ENCODE results near the gene NME7. TPM values are rescaled to one million over a fixed set of nuclear protein-coding genes. Genes with fewer than 3 reads are reported as not detected.

The NME7 gene
- total and polyA plus RNA-seq, 12 donors = 5.5 to 18.9 (median 10.5) TPM

DNA sequence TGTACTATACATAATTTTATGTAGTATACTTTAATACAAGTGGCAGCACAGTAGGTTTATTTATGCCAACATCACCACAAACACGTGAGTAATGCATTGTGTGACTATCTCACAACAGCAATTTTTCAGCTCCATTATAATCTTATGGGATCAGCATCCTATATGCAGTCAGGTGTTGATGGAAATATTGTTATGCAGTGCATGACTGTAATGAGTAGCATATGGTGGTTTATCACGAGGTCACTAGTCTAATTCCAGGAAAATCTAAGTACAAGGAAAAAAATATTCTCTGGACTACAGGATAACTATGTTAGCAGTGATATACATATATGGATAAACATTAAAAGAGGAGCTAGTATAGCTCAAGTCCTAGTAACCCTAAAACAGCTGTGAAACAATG lies 192.1 kb downstream of the NME7 start:
- Histone ChIP-seq H3K27ac (no peak overlapping the region), H3K9me3 (no peaks in the 10 kb centered on the region), H3K4me1 (no peaks in the 10 kb centered on the region), H3K36me3 (no peaks in the 10 kb centered on the region), H3K27me3 (no peaks in the 10 kb centered on the region), H3K4me3 (no peak overlapping the region)
- ATAC-seq (no peak), DNase-seq (no peak)
- intact Hi-C loops (cut with DNase I) = no loop called here
- WGBS, 2 donors = 61 to 66% methylated on average over 2 of the region's 2 CpGs
- TF ChIP-seq CTCF (IDR thresholded peaks at IDR 0.05) = no peak

DNA sequence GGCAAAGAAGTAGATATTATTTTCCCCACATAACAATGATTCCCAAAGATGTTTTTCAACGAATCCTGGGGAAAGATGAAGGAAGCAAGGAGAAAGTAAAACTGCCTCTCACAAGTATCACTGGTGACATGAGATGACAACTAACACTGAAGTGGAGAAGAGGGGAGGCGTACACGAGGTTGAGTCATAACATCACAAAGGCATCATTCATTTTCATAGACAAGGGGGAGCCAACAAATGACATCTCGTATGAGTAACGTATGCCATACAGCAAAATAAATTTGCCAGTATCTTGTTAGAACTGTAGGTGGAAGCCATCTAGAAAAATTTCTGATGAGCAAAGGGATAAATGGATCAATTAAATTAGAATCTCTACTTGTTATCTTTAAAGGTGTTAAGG lies 204.5 kb downstream of the NME7 start:
- H3K36me3 ChIP-seq = no peaks in the 10 kb centered on the region
- no peaks in the 10 kb centered on the region for H3K9me3 ChIP-seq
- TF ChIP-seq CTCF (IDR thresholded peaks at IDR 0.05) = no peak
- ATAC-seq (no peak), DNase-seq (no peak)
- peaks cover 0 to 11% (median 5%) of the 10 kb centered on the region in 9 donors for H3K4me1 ChIP-seq
- 67 to 76% methylated on average over 5 of the region's 5 CpGs for WGBS, 2 donors
- intact Hi-C loops (cut with DNase I) = no loop called here
- no peaks in the 10 kb centered on the region for H3K27me3 ChIP-seq
- no peak overlapping the region for H3K27ac ChIP-seq
- H3K4me3 ChIP-seq = no peak overlapping the region

- Histone ChIP-seq H3K36me3 (no peaks in the 10 kb centered on the region), H3K4me1 (peaks cover 0 to 11% (median 5%) of the 10 kb centered on the region in 9 donors), H3K27ac (no peak overlapping the region), H3K4me3 (no peak overlapping the region), H3K9me3 (no peaks in the 10 kb centered on the region), H3K27me3 (no peaks in the 10 kb centered on the region)
- intact Hi-C loops (cut with DNase I) = no loop called here
- no peak for TF ChIP-seq CTCF (IDR thresholded peaks at IDR 0.05)
- peak in 2 of 8 donors; percentile 43 to 59 for ATAC-seq
- 87 to 91% methylated on average over 4 of the region's 4 CpGs for WGBS, 2 donors
- DNase-seq = no peak
These were observed 206.0 kb downstream of the NME7 start for GRCh38 chr1:169161496-169162194.

- intact Hi-C loops (cut with DNase I) = no loop called here
- 51 to 52% methylated on average over 3 of the region's 3 CpGs for WGBS, 2 donors
- DNase-seq (no peak), ATAC-seq (peak in 3 of 8 donors; percentile 22 to 83 (median 54))
- Histone ChIP-seq H3K27ac (no peak overlapping the region), H3K36me3 (no peaks in the 10 kb centered on the region), H3K9me3 (no peaks in the 10 kb centered on the region), H3K4me1 (peaks cover 0 to 11% (median 5%) of the 10 kb centered on the region in 9 donors), H3K4me3 (no peak overlapping the region), H3K27me3 (no peaks in the 10 kb centered on the region)
- no peak for TF ChIP-seq CTCF (IDR thresholded peaks at IDR 0.05)
These were observed 206.6 kb downstream of the NME7 start for GRCh38 chr1:169160845-169161495.
